Fibroblast of gingiva (primary cell): ENCODE measurements around the gene NAT8L.
A peak's percentile ranks its signal among the peaks of the same experiment; 100 is the strongest.

Experiments used
- DNase-seq: peaks from one replicate; pipeline ENCODE4 v3.0.0-alpha.2; 2011; ENCODE audit warnings: low read depth

Gene NAT8L

DNA sequence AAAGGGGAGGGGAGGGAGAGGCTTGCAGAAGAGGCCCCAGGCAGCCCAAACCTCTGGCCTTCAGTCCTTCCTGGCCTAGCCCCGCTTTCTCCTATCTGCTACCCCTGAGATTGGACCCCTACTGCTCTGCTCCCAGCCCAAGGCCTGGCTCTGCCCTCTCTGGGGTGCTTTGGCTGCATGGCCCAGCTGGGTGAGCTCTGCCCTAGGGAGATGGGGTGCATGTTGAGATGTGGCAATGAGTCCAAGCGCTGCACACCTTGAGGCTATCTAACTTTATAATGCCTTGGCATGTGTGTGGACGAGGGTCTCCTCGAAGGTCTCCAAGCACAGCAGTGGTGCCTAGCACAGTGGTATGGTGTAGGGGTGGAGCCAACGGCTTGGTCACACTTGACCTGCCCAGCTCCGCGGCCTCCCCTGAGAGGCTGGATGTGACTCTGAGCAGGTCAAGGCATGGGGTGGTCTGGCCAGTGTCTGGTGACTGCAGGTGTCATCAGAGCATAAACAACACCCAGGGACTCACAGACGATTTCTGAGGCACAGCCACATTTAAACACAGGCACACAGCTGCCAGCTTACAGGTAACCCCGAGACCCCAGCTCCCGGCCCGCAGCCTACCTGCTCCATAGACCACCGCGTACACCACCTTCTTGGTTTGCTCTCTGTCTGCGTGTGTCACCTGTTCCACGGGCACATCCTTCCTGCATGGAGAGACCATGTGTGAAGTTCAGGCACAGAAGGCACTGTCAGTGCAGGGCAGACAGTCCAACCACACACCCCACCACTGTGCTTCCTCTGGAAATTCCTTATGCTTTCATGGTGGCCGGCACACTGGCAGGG lies 36.3 kb downstream of the NAT8L start:
- DNase-seq = no peak

DNA sequence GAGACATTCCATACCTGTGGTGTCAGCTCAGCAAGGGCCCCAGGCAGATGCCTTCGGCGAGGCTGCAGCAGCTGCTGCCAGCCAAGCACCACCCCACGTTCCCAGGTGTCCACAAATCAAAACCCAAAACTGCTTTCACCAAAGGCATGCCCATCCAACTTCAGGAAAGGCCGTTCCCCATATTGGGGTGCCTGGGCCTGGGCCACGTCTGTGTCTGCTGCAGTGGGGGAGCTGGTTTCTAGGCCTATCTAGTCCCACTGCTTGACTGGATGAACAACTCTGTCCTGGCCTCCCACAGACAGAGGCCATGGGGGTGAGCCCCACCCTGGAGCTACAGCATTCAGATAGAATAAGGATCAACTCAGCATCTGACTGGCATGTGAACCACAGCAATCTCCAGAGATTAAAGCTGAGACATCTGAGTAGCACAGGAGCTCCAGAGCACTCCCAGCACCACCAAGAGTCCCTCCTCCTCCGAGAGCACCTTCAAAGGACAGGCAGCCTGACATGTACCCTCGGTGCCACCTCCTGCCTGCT lies 37.0 kb downstream of the NAT8L start:
- DNase-seq = no peak

GRCh38 chr4:2101346-2102044 lies 42.4 kb downstream of the NAT8L start:
- no peak for DNase-seq

DNA sequence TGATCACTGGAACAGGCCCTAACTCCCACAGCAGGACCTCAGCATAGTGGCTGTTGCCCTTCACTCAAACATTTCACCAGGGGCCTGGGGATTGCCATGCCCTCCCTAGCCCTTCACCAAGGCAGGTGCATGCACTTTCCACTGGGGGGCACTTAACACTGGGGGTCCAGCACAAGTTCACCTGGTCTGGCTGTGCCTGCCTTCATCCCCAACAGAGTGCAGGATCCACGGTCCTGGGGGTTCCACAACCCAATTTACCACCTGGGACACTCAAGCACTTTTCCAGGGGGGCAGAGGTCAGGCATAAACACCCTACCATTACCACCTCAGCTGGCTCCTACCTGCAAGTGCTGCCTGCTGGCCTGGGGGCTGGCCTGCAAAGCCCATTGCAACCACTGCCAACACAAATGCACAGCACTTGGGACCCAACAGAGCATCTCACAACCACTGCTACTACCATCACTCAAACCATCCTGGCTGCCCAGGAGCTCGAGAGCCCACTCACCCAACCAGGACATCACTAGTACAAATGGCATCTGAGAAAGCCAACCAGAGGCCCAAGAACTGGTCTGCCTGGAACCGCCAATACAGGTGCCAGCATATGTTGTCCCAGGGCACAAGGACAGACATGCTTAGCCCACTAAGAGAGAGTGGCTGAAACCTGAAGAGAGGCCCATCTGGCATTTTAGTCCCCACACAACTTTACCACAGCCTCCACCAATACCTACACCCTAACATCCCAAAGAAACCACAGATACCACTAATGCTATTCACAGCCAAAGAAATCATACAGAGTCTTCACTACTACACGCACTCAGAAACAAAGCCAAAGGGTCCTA lies 43.1 kb downstream of the NAT8L start:
- no peak for DNase-seq

DNA sequence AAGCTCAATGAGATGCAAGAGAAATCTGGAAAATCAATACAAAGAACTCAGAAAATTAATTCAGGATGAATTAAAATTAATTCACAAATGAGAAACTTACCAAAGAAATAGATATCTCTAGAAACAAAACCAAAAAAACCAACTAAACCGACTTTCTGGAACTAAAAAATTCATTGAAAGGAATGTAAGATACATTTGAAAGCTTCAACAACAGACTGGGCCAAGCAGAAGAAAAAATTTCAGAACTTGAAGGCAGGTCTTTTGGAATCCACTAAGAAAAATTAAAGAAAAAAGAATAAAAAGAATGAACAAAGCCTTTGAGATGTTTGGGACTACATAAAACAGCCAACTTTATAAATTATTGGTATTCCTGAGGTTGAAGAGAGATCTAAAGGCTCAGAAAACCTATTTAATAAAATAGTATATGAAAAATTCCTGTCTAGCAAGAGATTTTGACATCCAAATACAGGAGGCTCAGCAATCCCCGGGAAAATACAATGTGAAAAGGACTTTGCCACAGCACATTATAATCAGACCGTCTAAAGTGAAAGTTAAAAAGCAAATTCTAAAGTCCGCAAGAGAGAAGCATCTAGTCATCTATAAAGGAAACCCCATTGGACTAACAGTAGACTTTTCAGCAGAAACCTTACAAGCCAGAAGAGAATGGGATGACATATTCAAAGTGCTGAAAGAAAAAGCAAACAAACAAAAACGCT lies 44.2 kb downstream of the NAT8L start:
- no peak for DNase-seq

GRCh38 chr4:2103843-2104547 lies 44.9 kb downstream of the NAT8L start:
- DNase-seq = no peak

DNA sequence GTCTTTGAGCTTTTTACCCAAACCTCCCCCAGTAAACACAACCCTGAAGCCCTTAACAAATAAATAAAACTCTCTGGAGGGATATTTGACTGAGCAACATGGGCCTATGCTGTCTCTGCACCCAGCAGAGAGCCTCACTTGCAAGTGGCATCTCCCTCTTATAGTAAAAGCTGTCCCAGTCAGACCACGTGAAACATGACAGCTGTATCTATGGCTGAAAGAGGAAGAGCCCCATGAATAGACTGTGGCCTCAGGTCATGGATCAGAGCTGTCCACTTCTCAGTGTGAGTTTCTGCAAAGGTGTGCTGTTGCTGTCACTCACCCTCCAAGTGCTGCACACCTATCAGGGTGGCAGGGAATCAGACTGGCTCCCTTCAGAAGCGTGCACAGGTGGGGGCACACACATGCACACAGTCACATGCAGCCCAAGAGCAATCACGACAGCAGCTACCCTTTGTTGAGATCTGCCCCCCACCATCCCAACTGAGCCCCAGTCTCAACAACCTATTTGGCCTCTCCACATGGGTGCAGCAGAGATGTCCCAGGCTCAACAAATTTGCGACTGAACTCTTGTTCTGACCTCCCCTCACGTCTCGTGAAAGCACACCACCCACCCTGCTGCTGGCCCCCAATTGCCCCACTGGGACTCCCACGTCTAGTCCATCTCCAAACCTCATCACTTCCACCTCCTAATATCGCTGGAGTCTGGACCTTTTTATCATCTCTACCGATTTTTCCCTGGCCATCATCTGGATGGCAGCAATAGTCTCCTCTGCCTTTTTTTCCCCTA lies 45.6 kb downstream of the NAT8L start:
- DNase-seq = no peak

- DNase-seq = no peak
These were observed 46.4 kb downstream of the NAT8L start for GRCh38 chr4:2105559-2105958.

GRCh38 chr4:2116687-2117400 lies 57.7 kb downstream of the NAT8L start:
- peak; percentile 24 for DNase-seq
